LNCAP (cell line): ENCODE results near the gene INHBB.

ENCODE experiments used
- CTCF ChIP-seq: fragments of 450-650 bp; IDR thresholded peaks from 2 replicates; pipeline ENCODE4 v1.5.1; 2017; ENCODE audit warnings: mild to moderate bottlenecking

Gene INHBB

GRCh38 chr2:120322329-120322728 is 23.6 kb upstream of the INHBB start:
- TF ChIP-seq CTCF, result no peak

- no peak for TF ChIP-seq CTCF
Observed at GRCh38 chr2:120323214-120323613, 22.7 kb upstream of the INHBB start.

- no peak for TF ChIP-seq CTCF
Observed at GRCh38 chr2:120323807-120324399, 22.0 kb upstream of the INHBB start.

- TF ChIP-seq CTCF, result no peak
Observed at GRCh38 chr2:120324933-120325332, 21.0 kb upstream of the INHBB start.

GRCh38 chr2:120326066-120326465 is 19.9 kb upstream of the INHBB start:
- TF ChIP-seq CTCF, result no peak

GRCh38 chr2:120330946-120331822 is 14.8 kb upstream of the INHBB start:
- TF ChIP-seq CTCF, result no peak

GRCh38 chr2:120331903-120332302 is 14.0 kb upstream of the INHBB start:
- no peak for TF ChIP-seq CTCF
